Upper lobe of left lung (tissue), 6 donors: ENCODE results near the gene SLC48A1. TPM values are rescaled to one million over a fixed set of nuclear protein-coding genes. Genes with fewer than 3 reads are reported as not detected.

Experiments
- ATAC-seq, 2 donors: fragments of 200-7000 bp; cut with Tn5 transposase; one replicate each; pipeline ENCODE4 v1.9.1; 2022; ENCODE audit warnings: mild to moderate bottlenecking in 2 of 2, moderate library complexity in 2 of 2; ENCODE audit not compliant: low FRiP score in 2 of 2
- DNase-seq, 2 donors: peaks; one replicate each; pipeline ENCODE4 v3.0.0-alpha.2; 2019 to 2020
- H3K27ac ChIP-seq, 4 donors: fragments of 200-600 bp; sonication (generic); one replicate each; pipeline ENCODE4 v1.5.1; 2016 to 2019
- H3K27me3 ChIP-seq, 4 donors: fragments of 200-600 bp; sonication (generic); one replicate each; pipeline ENCODE4 v1.5.1; 2017 to 2019
- H3K36me3 ChIP-seq, 4 donors: fragments of 200-600 bp; sonication (generic); one replicate each; pipeline ENCODE4 v1.5.1; 2016 to 2019
- H3K4me1 ChIP-seq, 4 donors: fragments of 200-600 bp; sonication (generic); one replicate each; pipeline ENCODE4 v1.5.1; 2018 to 2019
- H3K4me3 ChIP-seq, 4 donors: fragments of 200-600 bp; sonication (generic); one replicate each; pipeline ENCODE4 v1.5.1; 2017 to 2019; ENCODE audit warnings: mild to moderate bottlenecking in 2 of 4, moderate library complexity in 1 of 4
- H3K9me3 ChIP-seq, 4 donors: fragments of 200-600 bp; sonication (generic); one replicate each; pipeline ENCODE4 v1.5.1; 2018 to 2019
- CTCF ChIP-seq, 6 experiments: fragments of 450-650 bp in 4 of 6; fragments of 200-600 bp in 2 of 6; sonication (generic) in 2 of 6; IDR thresholded peaks; one replicate each; pipeline ENCODE4 v1.5.1; 2016 to 2019; ENCODE audit warnings: antibody characterized with exemption in 6 of 6
- EP300 ChIP-seq, 4 donors: sonication (generic); formaldehyde crosslinking; IDR thresholded peaks; one replicate each; pipeline ENCODE4 v1.5.1; 2017; ENCODE audit warnings: antibody characterized with exemption in 4 of 4, control low read depth in 2 of 4
- POLR2A ChIP-seq, 4 donors: fragments of 450-650 bp; IDR thresholded peaks; one replicate each; pipeline ENCODE4 v1.5.1; 2016 to 2017; ENCODE audit warnings: antibody characterized with exemption in 4 of 4, mild to moderate bottlenecking in 2 of 4
- POLR2AphosphoS5 ChIP-seq, 2 donors: sonication (generic); formaldehyde crosslinking; IDR thresholded peaks; one replicate each; pipeline ENCODE4 v1.5.1; 2017; ENCODE audit warnings: antibody characterized with exemption in 2 of 2
- WGBS, 2 donors: methylation state at CpG; one replicate each; pipeline ENCODE4 v1.1.5; 2017 to 2018; 5-methylcytosine and 5-hydroxymethylcytosine counted together
- total RNA-seq, 6 donors: library from RNA; depleted of rRNA in 4 of 6; stranded (reverse); fragments of >200 nt in 4 of 6; gene quantifications; one replicate each; pipeline versions ENCODE4 v1.1.0 to v1.2.1, GENCODE V29; 2016 to 2021
- donor health status: DM: no; HTN: no; CAD: no; lungs with moderate emphysema.
- donor health status: DM: no; HTN: yes; CAD: no; lungs with severe emphysema.

The SLC48A1 gene
- total RNA-seq, 6 donors from 2014 or later: 26.5 to 36.5 (median 33.9) TPM

DNA sequence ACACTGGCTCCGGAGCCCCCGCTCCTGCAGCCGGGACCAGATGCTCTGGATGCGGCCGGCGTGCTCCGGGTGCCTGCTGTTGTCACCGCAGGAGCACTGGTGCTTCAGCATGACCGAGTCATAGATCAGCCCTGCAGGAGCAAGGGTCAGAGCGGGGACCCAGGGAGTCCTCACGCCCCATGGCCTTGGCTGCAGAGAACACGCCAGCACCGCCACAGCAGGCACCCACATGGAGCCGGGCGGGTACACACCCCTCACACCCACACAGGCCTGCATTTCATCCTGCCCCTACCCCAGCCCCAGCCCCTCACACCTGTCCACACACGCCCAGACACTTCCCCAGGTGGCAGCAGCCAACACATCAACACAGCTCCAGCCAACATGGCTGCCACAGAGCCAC, 18.8 kb downstream of the SLC48A1 start:
- no peaks in the 10 kb centered on the region for H3K9me3 ChIP-seq
- 94 to 95% methylated on average over 5 to 16 of the region's 16 CpGs for WGBS, 2 donors
- no peaks in the 10 kb centered on the region for H3K27me3 ChIP-seq
- TF ChIP-seq POLR2A (IDR thresholded peaks at IDR 0.05) (no peak), CTCF (IDR thresholded peaks at IDR 0.05) (no peak), EP300 (IDR thresholded peaks at IDR 0.05) (no peak), POLR2AphosphoS5 (IDR thresholded peaks at IDR 0.05) (no peak)
- no peak for ATAC-seq
- H3K36me3 ChIP-seq: peaks cover 59 to 100% (median 96%) of the 10 kb centered on the region in 4 donors
- H3K4me3 ChIP-seq: no peak overlapping the region
- H3K4me1 ChIP-seq: no peaks in the 10 kb centered on the region
- H3K27ac ChIP-seq: peak overlapping the region in 1 of 4 donors; percentile 32
- no peak for DNase-seq

DNA sequence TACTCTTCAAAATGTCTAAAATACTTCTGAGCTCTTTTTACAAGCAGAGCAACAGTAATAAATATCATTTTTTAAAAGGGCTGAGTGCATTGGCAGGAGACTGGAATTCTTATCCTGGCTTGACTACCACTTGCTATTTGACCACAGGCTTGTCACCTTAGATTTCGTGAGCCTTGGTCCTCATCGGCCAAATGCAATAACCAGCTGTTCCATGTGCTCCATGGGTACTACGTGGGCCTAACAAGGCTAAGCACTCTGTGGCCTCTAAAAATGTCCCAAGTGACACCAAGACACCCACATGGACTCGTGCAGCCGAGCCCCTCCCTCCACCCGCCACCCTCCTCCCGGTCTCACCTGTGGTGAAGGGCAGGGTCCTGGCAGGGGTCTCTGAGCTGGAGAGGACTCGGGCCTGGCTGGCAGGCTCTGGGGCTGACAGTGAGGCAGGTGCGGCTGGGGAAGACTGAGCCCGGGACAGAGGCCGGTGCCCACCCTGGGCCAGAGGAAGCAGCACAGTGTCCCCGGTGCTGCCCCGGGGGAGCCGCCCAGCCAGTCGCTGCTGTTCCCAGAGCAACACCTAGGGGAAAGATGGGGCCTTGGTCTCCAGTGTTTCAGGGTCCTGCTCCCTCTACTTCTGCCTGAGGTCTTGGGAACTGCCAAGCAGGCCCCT, 20.1 kb downstream of the SLC48A1 start:
- H3K27me3 ChIP-seq: no peaks in the 10 kb centered on the region
- peaks cover 0 to 2% (median 0%) of the 10 kb centered on the region in 4 donors for H3K4me1 ChIP-seq
- H3K27ac ChIP-seq: no peak overlapping the region
- no peak for ATAC-seq
- WGBS, 2 donors: 89 to 93% methylated on average over 3 to 15 of the region's 15 CpGs
- TF ChIP-seq CTCF (IDR thresholded peaks at IDR 0.05) (no peak), EP300 (IDR thresholded peaks at IDR 0.05) (no peak), POLR2A (IDR thresholded peaks at IDR 0.05) (no peak), POLR2AphosphoS5 (IDR thresholded peaks at IDR 0.05) (no peak)
- H3K9me3 ChIP-seq: no peaks in the 10 kb centered on the region
- peak in 1 of 2 donors; percentile 70 for DNase-seq
- H3K4me3 ChIP-seq: no peak overlapping the region
- peaks cover 56 to 100% (median 96%) of the 10 kb centered on the region in 4 donors for H3K36me3 ChIP-seq

GRCh38 chr12:47794679-47795078, 21.6 kb downstream of the SLC48A1 start:
- H3K36me3 ChIP-seq: peaks cover 46 to 94% (median 88%) of the 10 kb centered on the region in 4 donors
- no peak overlapping the region for H3K4me3 ChIP-seq
- no peaks in the 10 kb centered on the region for H3K9me3 ChIP-seq
- ATAC-seq (no peak), DNase-seq (no peak)
- peak overlapping the region in 2 of 4 donors; percentile 15 to 34 for H3K27ac ChIP-seq
- peaks cover 6 to 15% (median 7%) of the 10 kb centered on the region in 4 donors for H3K4me1 ChIP-seq
- TF ChIP-seq POLR2A (IDR thresholded peaks at IDR 0.05): no peak
- TF ChIP-seq CTCF (IDR thresholded peaks at IDR 0.05): no peak
- TF ChIP-seq POLR2AphosphoS5 (IDR thresholded peaks at IDR 0.05): no peak
- no peak for TF ChIP-seq EP300 (IDR thresholded peaks at IDR 0.05)
- H3K27me3 ChIP-seq: no peaks in the 10 kb centered on the region
- 97 to 100% methylated on average over 4 to 9 of the region's 9 CpGs for WGBS, 2 donors

DNA sequence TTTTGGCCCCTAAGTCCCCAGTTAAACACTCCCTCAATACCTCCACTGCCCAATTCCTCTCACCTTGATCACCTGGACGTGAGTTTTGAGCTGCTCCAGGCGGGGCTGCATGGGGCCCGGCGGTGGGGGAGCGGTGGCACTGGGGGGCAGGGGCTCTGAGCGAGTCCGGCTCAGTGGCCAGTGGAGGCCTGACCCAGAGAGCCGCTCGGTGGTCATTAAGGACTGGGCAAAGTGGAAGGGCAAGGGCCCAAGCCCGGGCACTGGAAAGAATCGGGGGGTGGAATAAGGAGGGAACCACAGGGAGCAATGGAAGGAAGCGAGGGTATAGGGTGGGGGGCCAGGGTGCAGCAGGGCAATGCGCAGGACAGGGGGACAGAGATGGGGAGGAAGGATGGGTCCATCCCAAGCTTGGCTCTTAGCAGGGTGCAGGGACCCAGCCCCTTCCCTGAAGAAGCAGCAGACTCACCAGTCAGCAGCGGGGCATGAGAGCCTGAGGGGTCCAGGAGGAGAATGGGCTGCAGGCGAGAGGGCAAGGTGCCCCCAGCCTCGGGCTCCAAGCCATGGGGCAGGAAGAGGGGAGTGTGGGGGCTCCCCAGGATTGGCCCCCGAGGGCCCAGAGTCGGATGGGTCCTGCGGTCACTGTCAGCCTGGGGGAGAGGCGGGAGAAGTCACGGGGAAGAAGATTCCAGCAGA, 22.2 kb downstream of the SLC48A1 start:
- no peaks in the 10 kb centered on the region for H3K27me3 ChIP-seq
- TF ChIP-seq POLR2A (IDR thresholded peaks at IDR 0.05) (no peak), EP300 (IDR thresholded peaks at IDR 0.05) (no peak), CTCF (IDR thresholded peaks at IDR 0.05) (no peak), POLR2AphosphoS5 (IDR thresholded peaks at IDR 0.05) (no peak)
- peaks cover 40 to 89% (median 82%) of the 10 kb centered on the region in 4 donors for H3K36me3 ChIP-seq
- peak overlapping the region in 2 of 4 donors; percentile 15 to 34 for H3K27ac ChIP-seq
- peaks cover 12 to 21% (median 13%) of the 10 kb centered on the region in 4 donors for H3K4me1 ChIP-seq
- no peak overlapping the region for H3K4me3 ChIP-seq
- H3K9me3 ChIP-seq: no peaks in the 10 kb centered on the region
- ATAC-seq: no peak
- WGBS, 2 donors: 92 to 96% methylated on average over 18 to 21 of the region's 21 CpGs
- DNase-seq: no peak
